GM21390 (cell line): Measurements from ENCODE around the gene TCP1.
"Not testable (repeated sequence)": the region's sequence is repeated elsewhere in the genome, so short reads cannot be mapped to it uniquely, and the experiment has no call there.

Experiments used
- ATAC-seq: cut with Tn5 transposase; IDR thresholded peaks from one replicate; pipeline ENCODE4 v1.9.1; 2021; ENCODE audit not compliant: unreplicated experiment

TCP1 gene

GRCh38 chr6:159745081-159745480 lies 44.3 kb downstream of the TCP1 start:
- ATAC-seq, result no peak

- no peak for ATAC-seq
Observed at GRCh38 chr6:159742165-159742564, 47.2 kb downstream of the TCP1 start.

- ATAC-seq, result no peak
Observed at GRCh38 chr6:159739341-159739740, 50.1 kb downstream of the TCP1 start.

GRCh38 chr6:159736908-159737307 lies 52.5 kb downstream of the TCP1 start:
- no peak for ATAC-seq

DNA sequence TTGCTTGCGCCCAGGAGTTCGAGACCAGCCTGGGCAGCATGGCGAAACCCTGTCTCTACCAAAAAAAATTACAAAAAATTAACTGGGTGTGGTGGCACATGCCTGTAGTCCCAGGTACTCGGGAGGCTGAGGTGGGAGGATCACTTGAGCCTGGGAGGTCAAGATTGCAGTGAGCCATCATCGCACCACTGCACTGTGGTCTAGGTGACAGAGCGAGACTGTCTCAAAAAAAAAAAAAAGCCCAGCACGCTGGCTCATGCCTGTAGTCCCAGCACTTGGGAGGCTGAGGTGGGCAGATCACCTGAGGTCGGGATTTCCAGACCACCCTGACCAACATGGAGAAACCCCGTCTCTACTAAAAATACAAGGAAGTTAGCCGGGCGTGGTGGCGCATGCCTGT lies 56.0 kb downstream of the TCP1 start:
- not testable (repeated sequence) for ATAC-seq

GRCh38 chr6:159732550-159732949 lies 56.9 kb downstream of the TCP1 start:
- not testable (repeated sequence) for ATAC-seq

DNA sequence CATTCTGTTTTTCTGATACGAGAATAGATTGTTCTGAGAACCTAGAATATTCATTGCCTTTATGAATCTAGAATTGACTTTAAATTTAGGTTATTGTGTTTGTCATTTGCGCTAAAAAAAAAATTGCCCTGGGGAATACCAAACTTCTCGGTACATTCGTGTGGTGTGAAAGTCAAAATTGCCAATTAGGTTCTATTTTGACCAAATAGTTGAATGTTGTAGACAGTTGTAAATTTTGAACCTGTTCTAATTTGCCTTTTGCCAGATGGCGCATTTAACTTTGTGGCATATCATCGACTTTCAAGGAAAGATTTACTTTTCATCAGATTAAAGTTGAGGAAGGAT lies 59.1 kb downstream of the TCP1 start:
- ATAC-seq, result no peak

GRCh38 chr6:159729598-159730331 lies 59.6 kb downstream of the TCP1 start:
- ATAC-seq, result peak; percentile 23

GRCh38 chr6:159728531-159728964 lies 60.9 kb downstream of the TCP1 start:
- ATAC-seq, result no peak
